ENCODE measurements around the gene MEX3D. TPM values are rescaled to one million over a fixed set of nuclear protein-coding genes. Genes with fewer than 3 reads are reported as not detected.

The MEX3D gene
- total RNA-seq, 2 experiments from 2014 or later = 1.6 to 2.3 TPM

- Histone ChIP-seq H3K27ac (ENCODE audit: low read depth in 1 of 2, low read length in 2 of 2) (no peak overlapping the region), H3K4me3 (ENCODE audit: low read length) (no peak overlapping the region), H3K27me3 (ENCODE audit: control insufficient read depth in 1 of 2, insufficient read depth in 2 of 2, low read length in 2 of 2) (no peaks in the 10 kb centered on the region), H3K36me3 (ENCODE audit: insufficient read depth, low read length) (no peaks in the 10 kb centered on the region), H3K9me3 (ENCODE audit: control insufficient read depth in 1 of 2, insufficient read depth in 1 of 2, low read length in 2 of 2) (no peaks in the 10 kb centered on the region), H3K4me1 (ENCODE audit: insufficient read depth, low read length) (peaks cover 6% of the 10 kb centered on the region)
- Mint-ChIP-seq H3K27me3 (no peaks in the 10 kb centered on the region), H3K36me3 (ENCODE audit: low read depth) (no peaks in the 10 kb centered on the region), H3K4me3 (no peak overlapping the region), H3K9me3 (no peaks in the 10 kb centered on the region), H3K4me1 (ENCODE audit: low read depth) (no peaks in the 10 kb centered on the region), H3K27ac (no peak overlapping the region)
- CTCF ChIA-PET = no interaction called here
- DNase-seq (no peak), ATAC-seq (ENCODE audit: poor library complexity) (no peak)
- no peak for TF ChIP-seq CTCF (IDR thresholded peaks at IDR 0.05)
- intact Hi-C loops (cut with DNase I, micrococcal nuclease) = no loop called here
- POLR2A ChIA-PET = no interaction called here
Observed at GRCh38 chr19:1563251-1563650, 4.9 kb downstream of the MEX3D start.

GRCh38 chr19:1561236-1561842 lies 6.8 kb downstream of the MEX3D start:
- no peak for ATAC-seq (ENCODE audit: poor library complexity)
- Mint-ChIP-seq H3K4me1 (ENCODE audit: low read depth) (no peaks in the 10 kb centered on the region), H3K9me3 (no peaks in the 10 kb centered on the region), H3K27me3 (no peaks in the 10 kb centered on the region), H3K36me3 (ENCODE audit: low read depth) (no peaks in the 10 kb centered on the region), H3K27ac (no peak overlapping the region), H3K4me3 (no peak overlapping the region)
- ChIA-PET POLR2A (no interaction called here), CTCF (no interaction called here)
- no peaks in the 10 kb centered on the region for H3K9me3 ChIP-seq (ENCODE audit: control insufficient read depth in 1 of 2, insufficient read depth in 1 of 2, low read length in 2 of 2)
- intact Hi-C loops (cut with DNase I, micrococcal nuclease) = no loop called here
- TF ChIP-seq CTCF (IDR thresholded peaks at IDR 0.05) = no peak
- H3K36me3 ChIP-seq (ENCODE audit: insufficient read depth, low read length) = no peaks in the 10 kb centered on the region
- H3K27me3 ChIP-seq (ENCODE audit: control insufficient read depth in 1 of 2, insufficient read depth in 2 of 2, low read length in 2 of 2) = no peaks in the 10 kb centered on the region
- DNase-seq = no peak
- H3K4me3 ChIP-seq (ENCODE audit: low read length) = no peak overlapping the region
- H3K4me1 ChIP-seq (ENCODE audit: insufficient read depth, low read length) = no peaks in the 10 kb centered on the region
- no peak overlapping the region for H3K27ac ChIP-seq (ENCODE audit: low read depth in 1 of 2, low read length in 2 of 2)

- POLR2A ChIA-PET = no interaction called here
- CTCF ChIA-PET = no interaction called here
Observed at GRCh38 chr19:1560286-1560882, 7.7 kb downstream of the MEX3D start.

More at GRCh38 chr19:1560286-1560882, 7.7 kb downstream of the MEX3D start:
- no peak overlapping the region for H3K27ac ChIP-seq (ENCODE audit: low read depth in 1 of 2, low read length in 2 of 2)
- no peaks in the 10 kb centered on the region for H3K36me3 Mint-ChIP-seq (ENCODE audit: low read depth)
- intact Hi-C loops (cut with DNase I, micrococcal nuclease) = no loop called here
- no peaks in the 10 kb centered on the region for H3K4me1 Mint-ChIP-seq (ENCODE audit: low read depth)
- H3K9me3 Mint-ChIP-seq = no peaks in the 10 kb centered on the region
- H3K27me3 ChIP-seq (ENCODE audit: control insufficient read depth in 1 of 2, insufficient read depth in 2 of 2, low read length in 2 of 2) = no peaks in the 10 kb centered on the region
- no peaks in the 10 kb centered on the region for H3K4me1 ChIP-seq (ENCODE audit: insufficient read depth, low read length)
- H3K4me3 Mint-ChIP-seq = no peak overlapping the region
- H3K36me3 ChIP-seq (ENCODE audit: insufficient read depth, low read length) = no peaks in the 10 kb centered on the region
- ATAC-seq (ENCODE audit: poor library complexity) = no peak
- no peaks in the 10 kb centered on the region for H3K9me3 ChIP-seq (ENCODE audit: control insufficient read depth in 1 of 2, insufficient read depth in 1 of 2, low read length in 2 of 2)
- H3K27me3 Mint-ChIP-seq = no peaks in the 10 kb centered on the region
- H3K4me3 ChIP-seq (ENCODE audit: low read length) = no peak overlapping the region
- no peak for TF ChIP-seq CTCF (IDR thresholded peaks at IDR 0.05)
- DNase-seq = no peak
- no peak overlapping the region for H3K27ac Mint-ChIP-seq
